Measurements from ENCODE around the gene HTR7. TPM values are rescaled to one million over a fixed set of nuclear protein-coding genes. Genes with fewer than 3 reads are reported as not detected.

The HTR7 gene
- total RNA-seq, 1 donor from 2014 or later: 0.24 TPM

- Mint-ChIP-seq H3K27ac (ENCODE audit: unreplicated experiment) (no peak overlapping the region), H3K27me3 (ENCODE audit: unreplicated experiment) (peaks cover 11% of the 10 kb centered on the region), H3K4me1 (ENCODE audit: unreplicated experiment) (no peaks in the 10 kb centered on the region), H3K36me3 (ENCODE audit: unreplicated experiment) (no peaks in the 10 kb centered on the region), H3K4me3 (ENCODE audit: unreplicated experiment) (no peak overlapping the region), H3K9me3 (ENCODE audit: unreplicated experiment) (no peaks in the 10 kb centered on the region)
- TF ChIP-seq, protein P1, sequence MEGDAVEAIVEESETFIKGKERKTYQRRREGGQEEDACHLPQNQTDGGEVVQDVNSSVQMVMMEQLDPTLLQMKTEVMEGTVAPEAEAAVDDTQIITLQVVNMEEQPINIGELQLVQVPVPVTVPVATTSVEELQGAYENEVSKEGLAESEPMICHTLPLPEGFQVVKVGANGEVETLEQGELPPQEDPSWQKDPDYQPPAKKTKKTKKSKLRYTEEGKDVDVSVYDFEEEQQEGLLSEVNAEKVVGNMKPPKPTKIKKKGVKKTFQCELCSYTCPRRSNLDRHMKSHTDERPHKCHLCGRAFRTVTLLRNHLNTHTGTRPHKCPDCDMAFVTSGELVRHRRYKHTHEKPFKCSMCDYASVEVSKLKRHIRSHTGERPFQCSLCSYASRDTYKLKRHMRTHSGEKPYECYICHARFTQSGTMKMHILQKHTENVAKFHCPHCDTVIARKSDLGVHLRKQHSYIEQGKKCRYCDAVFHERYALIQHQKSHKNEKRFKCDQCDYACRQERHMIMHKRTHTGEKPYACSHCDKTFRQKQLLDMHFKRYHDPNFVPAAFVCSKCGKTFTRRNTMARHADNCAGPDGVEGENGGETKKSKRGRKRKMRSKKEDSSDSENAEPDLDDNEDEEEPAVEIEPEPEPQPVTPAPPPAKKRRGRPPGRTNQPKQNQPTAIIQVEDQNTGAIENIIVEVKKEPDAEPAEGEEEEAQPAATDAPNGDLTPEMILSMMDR (IDR thresholded peaks at IDR 0.05): no peak
- no peak for DNase-seq (ENCODE audit: extremely low spot score, unreplicated experiment)
Observed at GRCh38 chr10:90799172-90799571, 58.7 kb downstream of the HTR7 start.

- peaks cover 15% of the 10 kb centered on the region for H3K27me3 Mint-ChIP-seq (ENCODE audit: unreplicated experiment)
- H3K27ac Mint-ChIP-seq (ENCODE audit: unreplicated experiment): no peak overlapping the region
- TF ChIP-seq, protein P1 (IDR thresholded peaks at IDR 0.05): no peak
- H3K4me3 Mint-ChIP-seq (ENCODE audit: unreplicated experiment): no peak overlapping the region
- H3K4me1 Mint-ChIP-seq (ENCODE audit: unreplicated experiment): no peaks in the 10 kb centered on the region
- no peaks in the 10 kb centered on the region for H3K9me3 Mint-ChIP-seq (ENCODE audit: unreplicated experiment)
- DNase-seq (ENCODE audit: extremely low spot score, unreplicated experiment): no peak
- no peaks in the 10 kb centered on the region for H3K36me3 Mint-ChIP-seq (ENCODE audit: unreplicated experiment)
Observed at GRCh38 chr10:90798482-90798881, 59.4 kb downstream of the HTR7 start.

DNA sequence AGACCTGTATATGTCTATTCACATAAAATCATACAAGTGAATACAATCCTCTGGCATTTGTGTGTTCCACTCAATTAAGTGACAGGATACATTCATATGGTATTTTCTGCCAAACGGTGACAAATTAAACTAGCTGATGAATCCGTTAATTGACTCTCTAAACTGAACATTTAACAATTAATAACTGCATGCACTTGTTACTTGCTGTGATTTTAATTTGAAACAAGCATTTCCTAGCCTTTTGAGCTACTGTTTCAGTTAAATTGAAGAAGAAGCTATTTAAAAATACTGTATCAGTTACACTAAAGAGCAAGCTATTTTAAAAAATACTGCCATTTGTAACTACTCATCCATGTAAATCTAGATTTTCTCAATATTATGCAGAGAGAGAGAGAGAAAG, 67.4 kb downstream of the HTR7 start:
- Mint-ChIP-seq H3K9me3 (ENCODE audit: unreplicated experiment) (no peaks in the 10 kb centered on the region), H3K27me3 (ENCODE audit: unreplicated experiment) (peaks cover 45% of the 10 kb centered on the region), H3K4me1 (ENCODE audit: unreplicated experiment) (no peaks in the 10 kb centered on the region), H3K4me3 (ENCODE audit: unreplicated experiment) (no peak overlapping the region), H3K27ac (ENCODE audit: unreplicated experiment) (no peak overlapping the region), H3K36me3 (ENCODE audit: unreplicated experiment) (no peaks in the 10 kb centered on the region)
- TF ChIP-seq, protein P1 (IDR thresholded peaks at IDR 0.05): no peak
- no peak for DNase-seq (ENCODE audit: extremely low spot score, unreplicated experiment)

GRCh38 chr10:90788968-90789367, 68.9 kb downstream of the HTR7 start:
- TF ChIP-seq, protein P1 (IDR thresholded peaks at IDR 0.05): no peak
- DNase-seq (ENCODE audit: extremely low spot score, unreplicated experiment): no peak
- Mint-ChIP-seq H3K9me3 (ENCODE audit: unreplicated experiment) (no peaks in the 10 kb centered on the region), H3K4me3 (ENCODE audit: unreplicated experiment) (no peak overlapping the region), H3K27ac (ENCODE audit: unreplicated experiment) (no peak overlapping the region), H3K27me3 (ENCODE audit: unreplicated experiment) (peaks cover 40% of the 10 kb centered on the region), H3K4me1 (ENCODE audit: unreplicated experiment) (no peaks in the 10 kb centered on the region), H3K36me3 (ENCODE audit: unreplicated experiment) (no peaks in the 10 kb centered on the region)

- H3K4me1 Mint-ChIP-seq (ENCODE audit: unreplicated experiment): no peaks in the 10 kb centered on the region
- no peak overlapping the region for H3K27ac Mint-ChIP-seq (ENCODE audit: unreplicated experiment)
- TF ChIP-seq, protein P1 (IDR thresholded peaks at IDR 0.05): peak; percentile 25
- H3K36me3 Mint-ChIP-seq (ENCODE audit: unreplicated experiment): no peaks in the 10 kb centered on the region
- H3K27me3 Mint-ChIP-seq (ENCODE audit: unreplicated experiment): peaks cover 42% of the 10 kb centered on the region
- no peak for DNase-seq (ENCODE audit: extremely low spot score, unreplicated experiment)
- no peaks in the 10 kb centered on the region for H3K9me3 Mint-ChIP-seq (ENCODE audit: unreplicated experiment)
- H3K4me3 Mint-ChIP-seq (ENCODE audit: unreplicated experiment): no peak overlapping the region
Observed at GRCh38 chr10:90788199-90788491, 69.7 kb downstream of the HTR7 start.
